Mucosa of descending colon (tissue), 3 donors: Measurements from ENCODE around the gene ERF. TPM values are rescaled to one million over a fixed set of nuclear protein-coding genes. Genes with fewer than 3 reads are reported as not detected.
A peak's percentile ranks its signal among the peaks of the same experiment; 100 is the strongest.

Experiments used
- ATAC-seq: fragments of 200-7000 bp; cut with Tn5 transposase; one replicate; pipeline ENCODE4 v1.9.1; 2020; ENCODE audit warnings: mild to moderate bottlenecking, moderate library complexity
- DNase-seq, 3 donors: peaks; one replicate each; pipeline ENCODE4 v3.0.0-alpha.2; 2020
- H3K36me3 ChIP-seq: fragments of 200-600 bp; one replicate; pipeline ENCODE4 v1.8.0; 2021; ENCODE audit warnings: low read depth, mild to moderate bottlenecking
- H3K4me1 ChIP-seq: fragments of 200-600 bp; one replicate; pipeline ENCODE4 v1.8.0; 2021; ENCODE audit warnings: low read depth, mild to moderate bottlenecking
- H3K4me3 ChIP-seq: fragments of 200-600 bp; one replicate; pipeline ENCODE4 v1.8.0; 2021; ENCODE audit warnings: mild to moderate bottlenecking
- H3K9me3 ChIP-seq: fragments of 200-600 bp; one replicate; pipeline ENCODE4 v1.8.0; 2021; ENCODE audit warnings: mild to moderate bottlenecking
- CTCF ChIP-seq: fragments of 200-600 bp; IDR thresholded peaks from one replicate; pipeline ENCODE4 v1.8.0; 2022; ENCODE audit warnings: antibody characterized with exemption, mild to moderate bottlenecking
- intact Hi-C, 2 donors: fragments of 100-400 bp; cut with DNase I in 1 of 2; cut with micrococcal nuclease in 1 of 2; formaldehyde crosslinking; loops; one replicate each; pipeline versions ENCODE4 v1.11.0 to v1.11.1; 2022; cut with DNase I, micrococcal nuclease
- total RNA-seq, 3 donors: library from RNA; stranded (reverse); fragmentation: NEBNext Ultra II Directional in 2 of 3; extraction: Animal tissue kit (Norgen Biotek cat#: 25700) in 2 of 3; gene quantifications; one replicate each; pipeline versions ENCODE4 v1.2.1 to v1.2.4, GENCODE V29; 2021 to 2023
- donor health status: DM: no; HTN: no; CAD: no; lungs with moderate emphysema.
- donor health status: DM: no; HTN: no; CAD: no.
- donor health status: DM: no; HTN: yes; CAD: no.

The ERF gene
- total RNA-seq, 3 donors from 2014 or later: 35.7 to 75.2 (median 42.0) TPM

GRCh38 chr19:42214810-42215485 lies 40.0 kb downstream of the ERF start:
- H3K4me1 ChIP-seq: peaks cover 25% of the 10 kb centered on the region
- no peak overlapping the region for H3K4me3 ChIP-seq
- intact Hi-C loops: no loop called here
- H3K9me3 ChIP-seq: no peaks in the 10 kb centered on the region
- no peak for TF ChIP-seq CTCF
- no peak for DNase-seq
- no peak for ATAC-seq
- no peaks in the 10 kb centered on the region for H3K36me3 ChIP-seq

GRCh38 chr19:42212886-42213285 lies 42.0 kb downstream of the ERF start:
- no peak for TF ChIP-seq CTCF
- intact Hi-C loops: no loop called here
- peaks cover 13% of the 10 kb centered on the region for H3K4me1 ChIP-seq
- DNase-seq (no peak), ATAC-seq (no peak)
- no peaks in the 10 kb centered on the region for H3K9me3 ChIP-seq
- H3K36me3 ChIP-seq: peaks cover 3% of the 10 kb centered on the region
- H3K4me3 ChIP-seq: no peak overlapping the region

GRCh38 chr19:42208612-42209011 lies 46.3 kb downstream of the ERF start:
- ATAC-seq: no peak
- Histone ChIP-seq H3K4me3 (no peak overlapping the region), H3K36me3 (peaks cover 7% of the 10 kb centered on the region), H3K9me3 (no peaks in the 10 kb centered on the region), H3K4me1 (peaks cover 4% of the 10 kb centered on the region)
- DNase-seq: peak in 1 of 3 donors; percentile 20
- intact Hi-C loops: no loop called here
- no peak for TF ChIP-seq CTCF

GRCh38 chr19:42207767-42208271 lies 47.1 kb downstream of the ERF start:
- ATAC-seq (peak; percentile 83), DNase-seq (peak in 1 of 3 donors; percentile 66)
- Histone ChIP-seq H3K4me3 (no peak overlapping the region), H3K4me1 (peaks cover 4% of the 10 kb centered on the region), H3K36me3 (peaks cover 9% of the 10 kb centered on the region), H3K9me3 (no peaks in the 10 kb centered on the region)
- TF ChIP-seq CTCF: no peak
- intact Hi-C loops: no loop called here

- DNase-seq (peak in 1 of 3 donors; percentile 54), ATAC-seq (peak; percentile 84)
- no peak overlapping the region for H3K4me3 ChIP-seq
- intact Hi-C loops: no loop called here
- H3K4me1 ChIP-seq: peaks cover 4% of the 10 kb centered on the region
- H3K36me3 ChIP-seq: peaks cover 9% of the 10 kb centered on the region
- no peaks in the 10 kb centered on the region for H3K9me3 ChIP-seq
- TF ChIP-seq CTCF: no peak
These were observed 47.8 kb downstream of the ERF start for GRCh38 chr19:42206871-42207755.
